Measurements from ENCODE around the gene CBLB.

CBLB gene

GRCh38 chr3:105755121-105755886 is 113.5 kb downstream of the CBLB start:
- H3K4me3 ChIP-seq (ENCODE audit: low read depth, low read length) = no peak overlapping the region
- ChIA-PET CTCF (interaction anchor here (0.7 kb wide), 1 partner anchor 12 kb away, joined by 3 read pairs; no protein-coding TSS in a partner anchor), POLR2A (no interaction called here)
- no peak for DNase-seq (ENCODE audit: low read depth, low spot score)
- TF ChIP-seq CTCF (IDR thresholded peaks at IDR 0.05; ENCODE audit: insufficient read depth, low read length, missing control alignments) = no peak

GRCh38 chr3:105752791-105753415 is 115.9 kb downstream of the CBLB start:
- no peak for TF ChIP-seq CTCF (IDR thresholded peaks at IDR 0.05; ENCODE audit: insufficient read depth, low read length, missing control alignments)
- ChIA-PET CTCF (no interaction called here), POLR2A (no interaction called here)
- no peak for DNase-seq (ENCODE audit: low read depth, low spot score)
- H3K4me3 ChIP-seq (ENCODE audit: low read depth, low read length) = no peak overlapping the region

GRCh38 chr3:105747696-105748095 is 121.1 kb downstream of the CBLB start:
- ChIA-PET POLR2A (no interaction called here), CTCF (no interaction called here)
- no peak for TF ChIP-seq CTCF (IDR thresholded peaks at IDR 0.05; ENCODE audit: insufficient read depth, low read length, missing control alignments)
- no peak overlapping the region for H3K4me3 ChIP-seq (ENCODE audit: low read depth, low read length)
- DNase-seq (ENCODE audit: low read depth, low spot score) = no peak

GRCh38 chr3:105747060-105747541 is 121.7 kb downstream of the CBLB start:
- no peak for TF ChIP-seq CTCF (IDR thresholded peaks at IDR 0.05; ENCODE audit: insufficient read depth, low read length, missing control alignments)
- H3K4me3 ChIP-seq (ENCODE audit: low read depth, low read length) = no peak overlapping the region
- POLR2A ChIA-PET = no interaction called here
- DNase-seq (ENCODE audit: low read depth, low spot score) = peak; percentile 9
- CTCF ChIA-PET = no interaction called here

- ChIA-PET POLR2A (no interaction called here), CTCF (no interaction called here)
- no peak for TF ChIP-seq CTCF (IDR thresholded peaks at IDR 0.05; ENCODE audit: insufficient read depth, low read length, missing control alignments)
- H3K4me3 ChIP-seq (ENCODE audit: low read depth, low read length) = no peak overlapping the region
- no peak for DNase-seq (ENCODE audit: low read depth, low spot score)
Observed at GRCh38 chr3:105746231-105746996, 122.4 kb downstream of the CBLB start.

GRCh38 chr3:105745046-105745445 is 123.8 kb downstream of the CBLB start:
- no peak for TF ChIP-seq CTCF (IDR thresholded peaks at IDR 0.05; ENCODE audit: insufficient read depth, low read length, missing control alignments)
- CTCF ChIA-PET = no interaction called here
- DNase-seq (ENCODE audit: low read depth, low spot score) = no peak
- no peak overlapping the region for H3K4me3 ChIP-seq (ENCODE audit: low read depth, low read length)
- POLR2A ChIA-PET = no interaction called here

Measured in AG04449 (cell line).